ENCODE measurements around the gene GABRB1. TPM values are rescaled to one million over a fixed set of nuclear protein-coding genes. Genes with fewer than 3 reads are reported as not detected.

Gene GABRB1
- total RNA-seq, 2 donors from 2014 or later = 0.82 TPM; not detected in 1

GRCh38 chr4:47427935-47428334, 396.6 kb downstream of the GABRB1 start:
- TF ChIP-seq CTCF (IDR thresholded peaks at IDR 0.05) = no peak
- no peak overlapping the region for H3K9ac ChIP-seq (ENCODE audit: low read depth in 2 of 2, low read length in 2 of 2)
- no peaks in the 10 kb centered on the region for H3K36me3 ChIP-seq
- H3K4me1 ChIP-seq = no peaks in the 10 kb centered on the region
- DNase-seq = no peak
- no peaks in the 10 kb centered on the region for H3K9me3 ChIP-seq
- H3K4me3 ChIP-seq = no peak overlapping the region
- no peak overlapping the region for H3K27ac ChIP-seq
- H3K27me3 ChIP-seq = no peaks in the 10 kb centered on the region
- intact Hi-C loops (cut with DNase I) = no loop called here

GRCh38 chr4:47432749-47433148, 401.4 kb downstream of the GABRB1 start:
- intact Hi-C loops (cut with DNase I) = no loop called here
- Histone ChIP-seq H3K36me3 (no peaks in the 10 kb centered on the region), H3K27ac (no peak overlapping the region), H3K27me3 (no peaks in the 10 kb centered on the region), H3K9ac (ENCODE audit: low read depth in 2 of 2, low read length in 2 of 2) (no peak overlapping the region), H3K4me3 (no peak overlapping the region), H3K4me1 (no peaks in the 10 kb centered on the region), H3K9me3 (no peaks in the 10 kb centered on the region)
- no peak for DNase-seq
- TF ChIP-seq CTCF (IDR thresholded peaks at IDR 0.05) = no peak

- no peaks in the 10 kb centered on the region for H3K4me1 ChIP-seq
- no peaks in the 10 kb centered on the region for H3K9me3 ChIP-seq
- H3K4me3 ChIP-seq = no peak overlapping the region
- H3K9ac ChIP-seq (ENCODE audit: low read depth in 2 of 2, low read length in 2 of 2) = no peak overlapping the region
- TF ChIP-seq CTCF (IDR thresholded peaks at IDR 0.05) = no peak
- no peaks in the 10 kb centered on the region for H3K36me3 ChIP-seq
- H3K27ac ChIP-seq = no peak overlapping the region
- no peaks in the 10 kb centered on the region for H3K27me3 ChIP-seq
- intact Hi-C loops (cut with DNase I) = no loop called here
- DNase-seq = no peak
Measured at GRCh38 chr4:47434931-47435330, 403.6 kb downstream of the GABRB1 start.

- Histone ChIP-seq H3K9ac (ENCODE audit: low read depth in 2 of 2, low read length in 2 of 2) (no peak overlapping the region), H3K36me3 (no peaks in the 10 kb centered on the region), H3K4me1 (no peaks in the 10 kb centered on the region), H3K27me3 (no peaks in the 10 kb centered on the region), H3K4me3 (no peak overlapping the region), H3K27ac (no peak overlapping the region), H3K9me3 (no peaks in the 10 kb centered on the region)
- TF ChIP-seq CTCF (IDR thresholded peaks at IDR 0.05) = no peak
- DNase-seq = no peak
- intact Hi-C loops (cut with DNase I) = no loop called here
Measured at GRCh38 chr4:47442980-47443379, 411.6 kb downstream of the GABRB1 start.

GRCh38 chr4:47444031-47444430, 412.7 kb downstream of the GABRB1 start:
- Histone ChIP-seq H3K27ac (no peak overlapping the region), H3K4me3 (no peak overlapping the region), H3K9ac (ENCODE audit: low read depth in 2 of 2, low read length in 2 of 2) (no peak overlapping the region), H3K9me3 (no peaks in the 10 kb centered on the region), H3K27me3 (no peaks in the 10 kb centered on the region), H3K36me3 (no peaks in the 10 kb centered on the region), H3K4me1 (no peaks in the 10 kb centered on the region)
- intact Hi-C loops (cut with DNase I) = no loop called here
- no peak for TF ChIP-seq CTCF (IDR thresholded peaks at IDR 0.05)
- DNase-seq = no peak

- intact Hi-C loops (cut with DNase I) = no loop called here
- TF ChIP-seq CTCF (IDR thresholded peaks at IDR 0.05) = no peak
- Histone ChIP-seq H3K4me1 (no peaks in the 10 kb centered on the region), H3K9me3 (no peaks in the 10 kb centered on the region), H3K27me3 (no peaks in the 10 kb centered on the region), H3K27ac (no peak overlapping the region), H3K4me3 (no peak overlapping the region), H3K9ac (ENCODE audit: low read depth in 2 of 2, low read length in 2 of 2) (no peak overlapping the region), H3K36me3 (no peaks in the 10 kb centered on the region)
- no peak for DNase-seq
Measured at GRCh38 chr4:47451657-47452056, 420.3 kb downstream of the GABRB1 start.

Measured in colonic mucosa (tissue), 4 donors.